Neuron (in vitro differentiated cells): ENCODE data around the gene KCNIP3.

Source experiments
- H2AFZ ChIP-seq: one replicate; pipeline ENCODE4 v1.6.1; 2013; ENCODE audit warnings: low read depth, mild to moderate bottlenecking, inconsistent platforms, low read length, moderate library complexity
- H3K27me3 ChIP-seq: one replicate; pipeline ENCODE4 v1.6.1; 2013; ENCODE audit warnings: low read length; ENCODE audit not compliant: insufficient read depth
- H3K36me3 ChIP-seq: one replicate; pipeline ENCODE4 v1.6.1; 2013; ENCODE audit warnings: low read length; ENCODE audit not compliant: insufficient read depth
- H3K4me1 ChIP-seq: one replicate; pipeline ENCODE4 v1.6.1; 2013; ENCODE audit warnings: low read length; ENCODE audit not compliant: insufficient read depth
- H3K4me3 ChIP-seq: 2 replicates; pipeline ENCODE4 v1.5.1; 2013; ENCODE audit warnings: mild to moderate bottlenecking, low read length, moderate library complexity
- H3K9me3 ChIP-seq: one replicate; pipeline ENCODE4 v1.6.1; 2013; ENCODE audit warnings: low read length

The KCNIP3 gene

GRCh38 chr2:95278051-95278471 lies 19.1 kb upstream of the KCNIP3 start:
- no peaks in the 10 kb centered on the region for H3K36me3 ChIP-seq
- H3K4me3 ChIP-seq: no peak overlapping the region
- no peaks in the 10 kb centered on the region for H3K9me3 ChIP-seq
- H2AFZ ChIP-seq: no peak overlapping the region
- H3K27me3 ChIP-seq: no peaks in the 10 kb centered on the region
- H3K4me1 ChIP-seq: no peaks in the 10 kb centered on the region

DNA sequence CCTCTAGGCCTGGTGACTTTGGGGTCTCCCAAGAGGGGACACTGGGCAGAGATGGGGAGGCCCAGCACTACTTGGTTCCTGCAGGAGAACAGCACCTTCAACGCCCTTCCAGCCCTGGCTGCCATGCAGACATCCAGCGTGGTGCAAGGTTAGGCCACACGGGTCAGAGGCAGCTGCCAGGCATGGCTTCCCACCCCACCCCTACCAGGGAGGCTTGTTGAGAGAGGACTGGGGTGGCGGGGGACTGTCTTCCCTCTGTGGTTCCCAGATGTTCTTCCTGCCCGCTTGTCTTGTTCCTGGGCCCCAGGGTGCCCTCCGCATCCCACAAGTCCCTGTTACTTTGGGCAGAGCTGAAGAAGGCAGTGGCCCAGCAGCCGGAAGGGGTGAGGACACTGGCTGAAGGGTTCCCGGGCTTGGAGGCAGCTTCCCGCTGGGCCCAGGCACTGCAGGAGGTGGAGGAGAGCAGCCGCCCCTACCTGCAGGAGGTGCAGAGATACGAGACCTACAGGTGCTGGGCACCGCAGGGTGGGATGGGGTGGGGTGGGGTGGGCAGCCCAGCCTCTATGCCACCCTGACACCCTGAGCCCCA lies 18.4 kb upstream of the KCNIP3 start:
- Histone ChIP-seq H3K27me3 (no peaks in the 10 kb centered on the region), H3K36me3 (no peaks in the 10 kb centered on the region), H3K9me3 (no peaks in the 10 kb centered on the region), H2AFZ (no peak overlapping the region), H3K4me3 (no peak overlapping the region), H3K4me1 (no peaks in the 10 kb centered on the region)

DNA sequence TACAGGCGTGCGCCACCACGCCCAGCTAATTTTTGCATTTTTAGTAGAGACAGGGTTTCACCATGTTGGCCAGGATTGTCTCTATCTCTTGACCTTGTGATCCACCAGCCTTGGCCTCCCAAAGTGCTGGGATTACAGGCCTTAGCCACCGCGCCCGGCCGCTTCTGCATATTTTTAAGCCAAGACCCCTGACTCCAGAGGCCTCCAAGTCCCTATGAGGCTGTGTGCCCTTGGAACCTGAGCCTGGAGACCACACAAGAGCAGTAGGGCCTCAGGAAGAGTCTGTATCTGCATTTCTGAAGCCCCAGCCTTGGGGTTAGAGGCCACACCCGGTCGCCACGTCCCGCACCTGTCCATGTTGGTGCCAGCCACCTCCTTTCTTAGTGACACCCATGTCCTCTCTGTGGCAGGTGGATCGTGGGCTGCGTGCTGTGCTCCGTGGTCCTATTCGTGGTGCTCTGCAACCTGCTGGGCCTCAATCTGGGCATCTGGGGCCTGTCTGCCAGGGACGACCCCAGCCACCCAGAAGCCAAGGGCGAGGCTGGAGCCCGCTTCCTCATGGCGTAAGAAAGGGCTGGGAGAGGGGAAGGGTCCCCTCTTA lies 17.6 kb upstream of the KCNIP3 start:
- Histone ChIP-seq H3K27me3 (no peaks in the 10 kb centered on the region), H3K36me3 (no peaks in the 10 kb centered on the region)

GRCh38 chr2:95281071-95281470 lies 16.1 kb upstream of the KCNIP3 start:
- Histone ChIP-seq H3K27me3 (no peaks in the 10 kb centered on the region), H3K4me1 (no peaks in the 10 kb centered on the region), H2AFZ (no peak overlapping the region), H3K36me3 (no peaks in the 10 kb centered on the region), H3K4me3 (no peak overlapping the region), H3K9me3 (no peaks in the 10 kb centered on the region)

More for the DNA sequence above, 17.6 kb upstream of the KCNIP3 start:
- Histone ChIP-seq H3K9me3 (no peaks in the 10 kb centered on the region), H2AFZ (no peak overlapping the region), H3K4me3 (no peak overlapping the region), H3K4me1 (no peaks in the 10 kb centered on the region)

- no peaks in the 10 kb centered on the region for H3K36me3 ChIP-seq
- H2AFZ ChIP-seq: no peak overlapping the region
- no peaks in the 10 kb centered on the region for H3K27me3 ChIP-seq
- no peak overlapping the region for H3K4me3 ChIP-seq
- no peaks in the 10 kb centered on the region for H3K9me3 ChIP-seq
- no peaks in the 10 kb centered on the region for H3K4me1 ChIP-seq
Measured at GRCh38 chr2:95281786-95282185, 15.4 kb upstream of the KCNIP3 start.

DNA sequence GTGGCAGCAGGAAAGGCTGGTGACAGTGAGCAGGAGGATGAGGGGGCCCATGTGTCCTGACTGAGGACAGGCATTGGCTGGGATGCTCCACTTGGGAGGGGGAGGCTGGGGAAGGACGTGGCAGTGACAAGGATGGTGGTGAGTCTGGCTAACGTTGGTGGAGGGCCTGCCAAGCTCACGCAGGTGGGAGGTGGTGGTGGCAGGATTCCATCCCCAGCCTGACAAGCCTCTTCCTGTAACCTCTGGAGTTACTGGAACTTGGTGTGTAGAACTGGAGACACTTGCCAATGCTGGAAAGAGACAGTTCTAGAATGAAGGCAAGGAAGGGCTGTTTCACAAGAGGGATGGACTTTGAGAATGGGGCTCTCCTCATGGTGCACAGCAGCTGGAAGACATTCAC lies 14.7 kb upstream of the KCNIP3 start:
- Histone ChIP-seq H2AFZ (no peak overlapping the region), H3K9me3 (no peaks in the 10 kb centered on the region), H3K4me1 (no peaks in the 10 kb centered on the region), H3K27me3 (no peaks in the 10 kb centered on the region), H3K36me3 (no peaks in the 10 kb centered on the region), H3K4me3 (no peak overlapping the region)

- Histone ChIP-seq H2AFZ (no peak overlapping the region), H3K36me3 (no peaks in the 10 kb centered on the region), H3K9me3 (no peaks in the 10 kb centered on the region), H3K4me1 (no peaks in the 10 kb centered on the region), H3K27me3 (no peaks in the 10 kb centered on the region), H3K4me3 (no peak overlapping the region)
Measured at GRCh38 chr2:95283562-95283961, 13.6 kb upstream of the KCNIP3 start.

- Histone ChIP-seq H3K9me3 (no peaks in the 10 kb centered on the region), H2AFZ (no peak overlapping the region), H3K4me1 (no peaks in the 10 kb centered on the region), H3K36me3 (no peaks in the 10 kb centered on the region), H3K27me3 (no peaks in the 10 kb centered on the region), H3K4me3 (no peak overlapping the region)
Measured at GRCh38 chr2:95284886-95285541, 12.1 kb upstream of the KCNIP3 start.

DNA sequence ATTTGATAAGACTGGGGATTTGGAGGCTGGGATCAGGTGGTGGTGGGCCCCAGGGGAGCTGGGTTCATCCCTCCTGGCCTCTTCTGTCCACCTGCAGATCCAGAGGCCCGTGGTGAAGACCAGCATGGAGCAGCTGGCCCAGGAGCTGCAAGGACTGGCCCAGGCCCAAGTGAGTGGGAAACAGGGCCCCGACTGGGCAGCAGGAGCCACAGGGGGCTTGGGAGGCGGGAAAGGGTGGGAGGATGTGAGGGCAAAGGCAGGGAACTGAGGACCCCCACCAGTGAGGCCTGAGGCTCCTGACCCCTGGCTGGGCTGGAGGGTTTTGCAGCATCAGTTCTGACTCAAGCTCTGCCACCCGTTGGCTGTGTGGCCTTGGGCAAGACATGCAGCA lies 11.6 kb upstream of the KCNIP3 start:
- H3K9me3 ChIP-seq: peaks cover 1% of the 10 kb centered on the region
- no peak overlapping the region for H2AFZ ChIP-seq
- no peaks in the 10 kb centered on the region for H3K4me1 ChIP-seq
- H3K4me3 ChIP-seq: no peak overlapping the region
- no peaks in the 10 kb centered on the region for H3K27me3 ChIP-seq
- no peaks in the 10 kb centered on the region for H3K36me3 ChIP-seq

DNA sequence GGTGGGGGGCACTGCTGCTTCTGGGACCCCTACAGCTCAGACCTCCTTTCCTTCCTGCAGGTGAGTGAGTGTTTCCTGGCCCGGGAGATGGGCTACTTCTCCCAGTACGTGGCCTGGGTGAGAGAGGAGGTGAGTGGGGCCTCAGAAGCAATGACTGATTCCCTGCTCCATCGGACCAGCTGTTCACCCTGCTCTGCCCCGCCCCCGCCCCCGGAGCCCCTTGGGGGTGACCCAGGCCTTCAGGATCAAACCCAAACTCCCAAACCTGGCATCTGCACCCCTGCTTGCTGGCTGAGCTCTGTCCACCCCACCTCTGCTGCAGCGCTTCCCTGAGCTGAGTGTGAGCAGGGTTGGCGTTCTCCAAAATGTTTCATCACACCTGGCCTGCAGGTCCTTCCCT lies 9.8 kb upstream of the KCNIP3 start:
- Histone ChIP-seq H3K27me3 (no peaks in the 10 kb centered on the region), H3K4me3 (no peak overlapping the region), H2AFZ (no peak overlapping the region), H3K4me1 (no peaks in the 10 kb centered on the region), H3K36me3 (no peaks in the 10 kb centered on the region), H3K9me3 (peaks cover 3% of the 10 kb centered on the region)

GRCh38 chr2:95287806-95288205 lies 9.3 kb upstream of the KCNIP3 start:
- Histone ChIP-seq H3K27me3 (no peaks in the 10 kb centered on the region), H2AFZ (no peak overlapping the region), H3K4me3 (no peak overlapping the region), H3K9me3 (peaks cover 3% of the 10 kb centered on the region), H3K4me1 (no peaks in the 10 kb centered on the region), H3K36me3 (no peaks in the 10 kb centered on the region)

DNA sequence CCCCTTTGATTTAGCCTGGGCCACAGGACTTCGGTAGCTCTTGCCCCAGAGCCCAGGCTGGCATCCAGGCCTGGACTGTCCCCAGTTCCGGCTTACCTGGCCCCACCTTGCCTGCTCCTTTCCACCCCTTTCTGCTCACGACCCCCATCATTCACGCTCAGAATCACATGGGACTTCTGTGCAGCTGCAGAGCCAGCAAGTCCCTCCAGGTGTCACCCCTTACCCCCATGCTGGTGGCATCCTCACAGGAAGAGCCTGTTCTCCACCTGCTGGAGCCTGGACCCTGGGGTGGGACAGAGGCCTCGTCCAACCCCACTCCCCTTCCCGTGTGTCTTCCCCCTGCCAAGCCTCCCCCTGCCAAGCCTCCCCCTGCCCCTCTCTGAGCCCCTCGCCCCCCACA lies 7.9 kb upstream of the KCNIP3 start:
- Histone ChIP-seq H3K36me3 (no peaks in the 10 kb centered on the region), H2AFZ (no peak overlapping the region), H3K4me3 (no peak overlapping the region), H3K9me3 (peaks cover 3% of the 10 kb centered on the region), H3K4me1 (no peaks in the 10 kb centered on the region), H3K27me3 (no peaks in the 10 kb centered on the region)

DNA sequence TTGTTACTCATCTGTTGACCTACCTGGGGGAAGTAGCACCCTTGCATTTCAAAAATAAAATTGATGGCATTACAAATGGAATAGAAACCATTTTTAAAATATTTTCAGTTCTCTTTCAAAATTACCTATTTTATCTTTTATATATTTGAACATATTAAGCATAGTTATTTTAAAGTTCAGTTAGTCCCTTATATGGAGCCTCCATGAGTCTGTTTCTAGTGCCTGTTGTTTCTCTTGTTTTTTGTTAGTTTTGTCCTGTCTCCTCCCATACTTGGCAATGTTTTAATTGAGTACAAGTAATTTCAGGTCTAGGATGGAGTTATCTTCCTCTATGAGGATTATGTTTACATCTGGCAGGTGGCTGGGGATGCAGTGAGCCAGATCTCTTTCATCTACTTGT lies 5.9 kb upstream of the KCNIP3 start:
- Histone ChIP-seq H3K27me3 (no peaks in the 10 kb centered on the region), H2AFZ (no peak overlapping the region), H3K36me3 (no peaks in the 10 kb centered on the region), H3K4me3 (no peak overlapping the region), H3K4me1 (no peaks in the 10 kb centered on the region), H3K9me3 (peaks cover 3% of the 10 kb centered on the region)
